ENCODE results near the gene FLOT2. TPM values are rescaled to one million over a fixed set of nuclear protein-coding genes. Genes with fewer than 3 reads are reported as not detected.

The FLOT2 gene
- total RNA-seq, 1 donor: 35.1 TPM

DNA sequence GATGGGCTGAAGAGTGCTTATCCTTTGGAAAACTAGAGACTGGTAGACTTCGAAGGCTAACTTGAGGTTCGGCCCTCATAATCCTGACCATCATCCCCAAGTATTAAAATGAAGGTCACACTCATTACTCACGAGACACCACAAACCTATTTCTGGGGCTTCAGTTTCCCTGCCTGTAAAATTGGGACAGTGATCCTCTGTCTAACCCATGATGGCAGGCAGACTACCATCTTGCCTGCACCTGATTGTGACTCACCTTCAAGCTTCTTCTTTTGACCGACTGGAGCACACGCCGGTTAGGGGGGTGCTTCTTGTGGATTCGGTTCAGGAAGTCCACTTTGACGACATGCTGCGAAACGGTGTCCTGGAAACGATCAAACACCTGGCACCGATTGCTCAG lies 19.5 kb upstream of the FLOT2 start:
- H3K27me3 ChIP-seq (ENCODE audit: insufficient read depth, low read length): no peaks in the 10 kb centered on the region
- TF ChIP-seq CTCF (IDR thresholded peaks at IDR 0.05; ENCODE audit: extremely low read depth, low read depth, low read length): no peak
- H3K4me3 ChIP-seq (ENCODE audit: insufficient read depth, low read length): no peak overlapping the region
- H3K79me2 ChIP-seq (ENCODE audit: insufficient read depth, low read length): peaks cover 6% of the 10 kb centered on the region
- H2AFZ ChIP-seq (ENCODE audit: low read length): no peak overlapping the region
- no peak overlapping the region for H3K4me2 ChIP-seq (ENCODE audit: insufficient read depth, low read length)
- no peaks in the 10 kb centered on the region for H3K4me1 ChIP-seq (ENCODE audit: insufficient read depth, low read length)
- H3K36me3 ChIP-seq (ENCODE audit: insufficient read depth, low read length): peaks cover 91% of the 10 kb centered on the region
- DNase-seq (ENCODE audit: insufficient read length, low spot score, missing footprints): no peak
- H4K20me1 ChIP-seq (ENCODE audit: insufficient read depth, low read length): peaks cover 23% of the 10 kb centered on the region
- H3K27ac ChIP-seq (ENCODE audit: low read depth, low read length): no peak overlapping the region
- no peaks in the 10 kb centered on the region for H3K9me3 ChIP-seq (ENCODE audit: low read depth, low read length)

DNA sequence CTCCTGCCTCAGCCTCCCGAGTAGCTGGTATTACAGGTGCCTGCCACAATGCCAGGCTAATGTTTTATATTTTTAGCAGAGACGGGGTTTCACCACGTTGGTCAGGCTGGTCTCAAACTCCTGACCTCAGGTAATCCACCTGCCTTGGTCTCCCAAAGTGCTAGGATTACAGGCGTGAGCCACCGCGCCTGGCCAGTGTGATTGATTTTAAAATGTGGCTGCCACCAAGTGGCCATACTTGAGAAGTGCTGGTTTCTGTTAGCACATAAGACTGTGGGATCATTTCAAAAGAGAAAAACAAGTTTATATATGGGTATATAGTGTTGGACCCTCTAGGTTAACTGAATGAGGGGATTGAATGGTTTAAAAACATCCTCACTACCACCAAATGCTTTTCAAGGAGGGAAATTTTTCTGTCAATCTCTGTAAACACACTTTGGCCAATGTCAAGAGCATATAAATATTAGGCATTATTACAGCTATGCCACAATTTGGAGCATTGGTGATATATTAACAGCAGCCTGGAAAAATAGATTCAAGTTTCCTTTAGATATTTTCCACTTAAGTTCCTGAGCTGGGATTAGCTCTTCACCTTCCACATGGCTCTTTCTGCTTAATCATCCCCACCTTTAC lies 18.9 kb upstream of the FLOT2 start:
- Histone ChIP-seq H3K4me1 (ENCODE audit: insufficient read depth, low read length) (no peaks in the 10 kb centered on the region), H4K20me1 (ENCODE audit: insufficient read depth, low read length) (peaks cover 27% of the 10 kb centered on the region), H3K27ac (ENCODE audit: low read depth, low read length) (no peak overlapping the region), H3K27me3 (ENCODE audit: insufficient read depth, low read length) (no peaks in the 10 kb centered on the region), H3K79me2 (ENCODE audit: insufficient read depth, low read length) (peaks cover 2% of the 10 kb centered on the region), H3K9me3 (ENCODE audit: low read depth, low read length) (no peaks in the 10 kb centered on the region), H3K4me2 (ENCODE audit: insufficient read depth, low read length) (no peak overlapping the region), H3K36me3 (ENCODE audit: insufficient read depth, low read length) (peaks cover 91% of the 10 kb centered on the region), H2AFZ (ENCODE audit: low read length) (no peak overlapping the region), H3K4me3 (ENCODE audit: insufficient read depth, low read length) (no peak overlapping the region)
- peak; percentile 61 for TF ChIP-seq CTCF (IDR thresholded peaks at IDR 0.05; ENCODE audit: extremely low read depth, low read depth, low read length)
- no peak for DNase-seq (ENCODE audit: insufficient read length, low spot score, missing footprints)

- DNase-seq (ENCODE audit: insufficient read length, low spot score, missing footprints): no peak
- Histone ChIP-seq H3K79me2 (ENCODE audit: insufficient read depth, low read length) (peaks cover 2% of the 10 kb centered on the region), H3K4me1 (ENCODE audit: insufficient read depth, low read length) (peaks cover 9% of the 10 kb centered on the region), H3K27ac (ENCODE audit: low read depth, low read length) (no peak overlapping the region), H4K20me1 (ENCODE audit: insufficient read depth, low read length) (peaks cover 32% of the 10 kb centered on the region), H3K9me3 (ENCODE audit: low read depth, low read length) (no peaks in the 10 kb centered on the region), H2AFZ (ENCODE audit: low read length) (no peak overlapping the region), H3K4me2 (ENCODE audit: insufficient read depth, low read length) (no peak overlapping the region), H3K27me3 (ENCODE audit: insufficient read depth, low read length) (no peaks in the 10 kb centered on the region), H3K36me3 (ENCODE audit: insufficient read depth, low read length) (peaks cover 96% of the 10 kb centered on the region), H3K4me3 (ENCODE audit: insufficient read depth, low read length) (no peak overlapping the region)
- TF ChIP-seq CTCF (IDR thresholded peaks at IDR 0.05; ENCODE audit: extremely low read depth, low read depth, low read length): no peak
Measured at GRCh38 chr17:28912938-28913333, 15.4 kb upstream of the FLOT2 start.

DNA sequence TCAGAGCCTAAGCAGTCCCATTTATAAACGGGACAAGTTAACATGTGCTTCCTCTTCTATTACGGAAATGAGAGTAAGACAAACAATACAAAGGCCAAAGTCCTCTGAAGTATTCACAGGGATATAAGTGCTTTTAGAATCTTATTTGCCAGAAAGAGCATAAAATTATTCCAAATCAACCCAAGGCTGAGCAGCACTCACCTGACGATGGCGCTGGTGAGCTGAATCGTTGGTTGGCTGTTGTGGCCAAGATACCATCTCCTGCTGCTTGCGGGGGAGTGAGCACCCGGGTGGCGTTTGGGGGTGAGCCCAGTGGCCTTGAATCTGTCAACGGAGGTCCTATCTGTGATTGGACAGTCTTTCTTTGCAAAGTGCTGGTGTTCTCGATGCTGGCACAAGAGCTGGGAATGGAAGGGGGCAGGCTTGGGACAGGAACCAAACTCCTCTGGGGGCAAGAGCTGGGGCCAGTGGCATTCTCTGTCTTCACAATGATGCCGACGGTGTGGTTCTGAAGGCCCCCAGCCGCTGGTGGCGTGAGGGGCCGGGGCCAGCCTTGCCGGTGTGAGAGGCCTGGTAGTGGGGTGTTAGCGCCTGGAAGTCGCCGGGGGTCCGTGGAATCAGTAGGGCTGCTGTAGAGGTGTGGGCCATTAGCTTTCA lies 14.9 kb upstream of the FLOT2 start:
- Histone ChIP-seq H3K4me1 (ENCODE audit: insufficient read depth, low read length) (peaks cover 9% of the 10 kb centered on the region), H3K27ac (ENCODE audit: low read depth, low read length) (no peak overlapping the region), H3K4me3 (ENCODE audit: insufficient read depth, low read length) (no peak overlapping the region), H3K36me3 (ENCODE audit: insufficient read depth, low read length) (peaks cover 96% of the 10 kb centered on the region), H3K4me2 (ENCODE audit: insufficient read depth, low read length) (no peak overlapping the region), H3K9me3 (ENCODE audit: low read depth, low read length) (no peaks in the 10 kb centered on the region), H4K20me1 (ENCODE audit: insufficient read depth, low read length) (peaks cover 32% of the 10 kb centered on the region), H2AFZ (ENCODE audit: low read length) (no peak overlapping the region), H3K27me3 (ENCODE audit: insufficient read depth, low read length) (no peaks in the 10 kb centered on the region), H3K79me2 (ENCODE audit: insufficient read depth, low read length) (peaks cover 2% of the 10 kb centered on the region)
- TF ChIP-seq CTCF (IDR thresholded peaks at IDR 0.05; ENCODE audit: extremely low read depth, low read depth, low read length): peak; percentile 38
- no peak for DNase-seq (ENCODE audit: insufficient read length, low spot score, missing footprints)
